Activated T-cell treated with anti-CD3 and anti-CD28 coated beads, Interleukin-2, amount 50 U/mL, for 24 hours (primary cell): ENCODE data around the gene TUBD1.
"Not testable (repeated sequence)": the region's sequence is repeated elsewhere in the genome, so short reads cannot be mapped to it uniquely, and the experiment has no call there.

Source experiments
- DNase-seq: peaks from one replicate; pipeline ENCODE4 v3.0.0-alpha.2; 2020
- H3K27ac Mint-ChIP-seq: 2 replicates; pipeline ENCODE4 v1.8.0; 2020; ENCODE audit warnings: mild to moderate bottlenecking, mixed read lengths
- H3K27me3 Mint-ChIP-seq: 2 replicates; pipeline ENCODE4 v1.8.0; 2020; ENCODE audit warnings: mixed read lengths
- H3K36me3 Mint-ChIP-seq: 2 replicates; pipeline ENCODE4 v1.8.0; 2020; ENCODE audit warnings: low read depth, mixed read lengths
- H3K4me1 Mint-ChIP-seq: 2 replicates; pipeline ENCODE4 v1.8.0; 2020; ENCODE audit warnings: low read depth, mixed read lengths
- H3K4me3 Mint-ChIP-seq: 2 replicates; pipeline ENCODE4 v1.8.0; 2020; ENCODE audit warnings: mild to moderate bottlenecking, moderate library complexity, mixed read lengths
- H3K9me3 Mint-ChIP-seq: 2 replicates; pipeline ENCODE4 v1.8.0; 2020; ENCODE audit warnings: mixed read lengths

TUBD1 gene, protein sequence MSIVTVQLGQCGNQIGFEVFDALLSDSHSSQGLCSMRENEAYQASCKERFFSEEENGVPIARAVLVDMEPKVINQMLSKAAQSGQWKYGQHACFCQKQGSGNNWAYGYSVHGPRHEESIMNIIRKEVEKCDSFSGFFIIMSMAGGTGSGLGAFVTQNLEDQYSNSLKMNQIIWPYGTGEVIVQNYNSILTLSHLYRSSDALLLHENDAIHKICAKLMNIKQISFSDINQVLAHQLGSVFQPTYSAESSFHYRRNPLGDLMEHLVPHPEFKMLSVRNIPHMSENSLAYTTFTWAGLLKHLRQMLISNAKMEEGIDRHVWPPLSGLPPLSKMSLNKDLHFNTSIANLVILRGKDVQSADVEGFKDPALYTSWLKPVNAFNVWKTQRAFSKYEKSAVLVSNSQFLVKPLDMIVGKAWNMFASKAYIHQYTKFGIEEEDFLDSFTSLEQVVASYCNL

DNA sequence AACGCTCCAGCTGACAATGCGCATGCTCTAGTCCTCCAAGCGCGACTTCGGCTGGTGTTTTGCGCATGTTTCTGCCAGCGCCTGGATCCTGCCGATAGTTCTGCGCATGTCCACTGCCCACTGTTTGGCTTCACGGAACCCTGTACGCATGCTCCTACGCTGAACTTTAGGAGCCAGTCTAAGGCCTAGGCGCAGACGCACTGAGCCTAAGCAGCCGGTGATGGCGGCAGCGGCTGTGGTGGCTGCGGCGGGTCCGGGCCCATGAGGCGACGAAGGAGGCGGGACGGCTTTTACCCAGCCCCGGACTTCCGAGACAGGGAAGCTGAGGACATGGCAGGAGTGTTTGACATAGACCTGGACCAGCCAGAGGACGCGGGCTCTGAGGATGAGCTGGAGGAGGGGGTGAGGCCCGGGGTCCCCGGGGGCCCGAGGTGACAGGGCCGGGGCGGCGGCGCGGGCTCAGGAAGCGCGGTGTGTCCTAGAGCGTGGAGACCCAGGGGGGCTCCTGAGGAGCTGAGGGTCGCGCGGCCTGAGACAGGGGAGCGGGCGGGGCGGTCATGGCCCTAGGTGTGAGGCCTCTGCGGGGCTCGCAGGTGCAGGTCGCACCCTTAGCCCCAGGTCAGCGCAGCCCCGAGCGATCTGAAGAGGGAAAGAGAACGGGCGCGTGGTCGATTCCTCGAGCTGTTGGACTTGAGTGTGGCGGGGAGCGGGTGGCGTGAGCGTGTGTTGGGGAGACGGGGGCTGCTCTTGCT lies at the start of gene TUBD1, which contains the start of gene RPS6KB1:
TUBD1 (minus strand) TSS at position 20 of the 752 bp plus-strand sequence. CDS start 1,941 bp downstream, outside the sequence.
RPS6KB1 (plus strand) TSS at position 198 of the 752 bp plus-strand sequence; CDS start at position 262, 64 bp downstream.
- Mint-ChIP-seq H3K9me3 (no peaks in the 10 kb centered on the region), H3K27me3 (no peaks in the 10 kb centered on the region), H3K36me3 (peaks cover 63% of the 10 kb centered on the region), H3K4me3 (peak within 1 kb of the TSS; percentile 99), H3K27ac (peak within 1 kb of the TSS; percentile 100), H3K4me1 (peaks cover 60% of the 10 kb centered on the region)
- DNase-seq: peak; percentile 95

DNA sequence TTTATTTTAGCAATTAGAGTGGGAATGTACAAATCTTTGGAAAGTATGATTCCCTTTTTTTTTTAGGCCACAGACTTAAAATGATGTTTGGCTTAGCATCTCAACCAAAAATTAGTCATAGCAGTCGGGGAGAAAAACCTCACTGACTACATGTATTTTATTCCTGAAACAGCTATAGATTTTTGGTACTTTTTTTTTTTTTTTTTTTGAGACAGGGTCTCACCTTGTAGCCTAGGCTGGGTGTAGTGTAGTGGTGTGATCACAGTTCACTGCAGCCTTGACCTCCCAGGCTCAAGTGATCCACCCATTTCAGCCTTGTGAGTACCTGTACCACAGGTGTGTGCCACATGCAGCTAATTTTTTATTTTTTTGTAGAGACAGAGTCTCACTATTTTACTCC lies 48.4 kb upstream of the TUBD1 start:
- Mint-ChIP-seq H3K4me1 (peaks cover 54% of the 10 kb centered on the region), H3K9me3 (no peaks in the 10 kb centered on the region), H3K27me3 (no peaks in the 10 kb centered on the region), H3K4me3 (peak overlapping the region; percentile 48), H3K36me3 (peaks cover 91% of the 10 kb centered on the region), H3K27ac (peak overlapping the region; percentile 97)
- DNase-seq: no peak

DNA sequence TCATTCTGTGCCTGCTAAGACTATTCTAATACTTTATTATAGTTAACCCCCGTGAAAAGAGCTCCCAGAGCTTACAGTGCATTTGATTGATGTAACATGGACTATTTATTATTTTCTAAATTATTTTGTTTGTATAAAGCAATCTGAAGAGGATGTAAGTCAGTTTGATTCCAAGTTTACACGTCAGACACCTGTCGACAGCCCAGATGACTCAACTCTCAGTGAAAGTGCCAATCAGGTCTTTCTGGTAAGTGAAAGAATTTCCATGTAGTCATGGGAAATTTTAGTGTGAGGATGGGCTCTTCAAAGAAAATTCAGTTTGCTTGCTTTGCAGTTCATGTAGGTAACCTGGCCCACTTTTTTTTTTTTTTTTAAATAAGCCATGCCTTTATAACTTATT lies 48.0 kb upstream of the TUBD1 start:
- Mint-ChIP-seq H3K27ac (peak overlapping the region; percentile 97), H3K36me3 (peaks cover 91% of the 10 kb centered on the region), H3K4me3 (peak overlapping the region; percentile 35), H3K4me1 (peaks cover 51% of the 10 kb centered on the region)
- not testable (repeated sequence) for DNase-seq, H3K9me3 Mint-ChIP-seq, H3K27me3 Mint-ChIP-seq

DNA sequence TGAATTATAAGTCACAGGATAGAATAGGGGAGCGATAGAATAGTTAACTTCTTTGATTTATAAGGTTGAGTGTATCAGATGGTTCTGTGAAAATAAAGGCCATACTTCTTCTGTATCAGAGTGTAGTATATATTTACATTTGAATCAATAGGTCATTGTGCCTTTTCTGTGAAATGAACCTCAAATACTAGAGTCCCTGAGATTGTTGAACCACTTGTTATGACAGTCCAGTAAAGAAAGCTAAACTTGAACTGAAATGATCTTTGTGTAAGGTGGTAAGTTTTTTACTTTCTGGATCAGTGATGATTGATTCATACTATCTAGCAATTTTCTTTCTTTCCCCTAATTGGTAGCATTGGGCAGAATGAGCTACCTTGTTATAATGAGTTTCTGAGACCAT lies 40.6 kb upstream of the TUBD1 start:
- peaks cover 93% of the 10 kb centered on the region for H3K36me3 Mint-ChIP-seq
- not testable (repeated sequence) for H3K27me3 Mint-ChIP-seq, H3K4me1 Mint-ChIP-seq, H3K9me3 Mint-ChIP-seq, DNase-seq, H3K4me3 Mint-ChIP-seq
- H3K27ac Mint-ChIP-seq: peak overlapping the region; percentile 51

GRCh38 chr17:59930768-59931167 lies 38.0 kb upstream of the TUBD1 start:
- not testable (repeated sequence) for H3K9me3 Mint-ChIP-seq, H3K27me3 Mint-ChIP-seq, H3K4me1 Mint-ChIP-seq, H3K4me3 Mint-ChIP-seq, DNase-seq
- peaks cover 89% of the 10 kb centered on the region for H3K36me3 Mint-ChIP-seq
- peak overlapping the region; percentile 50 for H3K27ac Mint-ChIP-seq

DNA sequence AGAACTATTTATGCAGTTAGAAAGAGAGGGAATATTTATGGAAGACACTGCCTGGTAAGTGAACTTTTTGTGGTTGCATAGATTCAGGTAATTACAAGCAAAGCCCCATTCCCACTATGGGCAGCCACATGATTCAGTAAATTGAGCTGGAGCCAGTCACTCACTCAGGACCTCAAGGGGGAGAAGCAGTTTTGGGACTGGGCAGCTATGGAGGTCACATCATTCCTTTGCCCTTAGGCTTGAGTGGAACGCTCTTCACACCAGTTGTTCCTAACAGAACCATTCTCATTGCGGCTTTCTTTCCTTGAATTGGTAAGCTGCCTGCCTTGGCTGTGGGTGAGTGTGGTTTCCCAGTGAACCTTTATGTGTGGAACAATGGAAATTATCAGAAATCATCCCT lies 37.4 kb upstream of the TUBD1 start:
- H3K9me3 Mint-ChIP-seq, H3K27me3 Mint-ChIP-seq, DNase-seq, H3K4me3 Mint-ChIP-seq, H3K4me1 Mint-ChIP-seq: not testable (repeated sequence)
- peak overlapping the region; percentile 50 for H3K27ac Mint-ChIP-seq
- H3K36me3 Mint-ChIP-seq: peaks cover 91% of the 10 kb centered on the region

DNA sequence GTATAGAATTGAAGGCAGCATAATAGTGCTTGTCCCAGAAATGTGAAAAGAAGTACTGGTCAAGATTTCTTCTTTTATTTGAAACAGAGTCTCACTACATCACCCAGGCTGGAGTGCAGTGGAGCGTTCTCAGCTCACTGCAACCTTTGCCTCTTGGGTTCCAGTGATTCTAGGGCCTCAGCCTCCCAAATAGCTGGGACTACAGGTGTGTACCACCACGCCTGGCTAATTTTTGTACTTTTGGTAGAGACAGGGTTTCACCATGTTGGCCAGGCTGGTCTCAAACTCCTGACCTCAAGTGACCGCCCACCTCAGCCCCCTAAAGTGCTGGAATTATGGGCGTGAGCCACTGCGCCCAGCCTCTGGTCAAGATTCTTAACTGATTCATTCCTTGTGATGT lies 27.9 kb upstream of the TUBD1 start:
- H3K4me1 Mint-ChIP-seq, DNase-seq, H3K4me3 Mint-ChIP-seq, H3K9me3 Mint-ChIP-seq, H3K27ac Mint-ChIP-seq, H3K27me3 Mint-ChIP-seq: not testable (repeated sequence)
- H3K36me3 Mint-ChIP-seq: peaks cover 88% of the 10 kb centered on the region

DNA sequence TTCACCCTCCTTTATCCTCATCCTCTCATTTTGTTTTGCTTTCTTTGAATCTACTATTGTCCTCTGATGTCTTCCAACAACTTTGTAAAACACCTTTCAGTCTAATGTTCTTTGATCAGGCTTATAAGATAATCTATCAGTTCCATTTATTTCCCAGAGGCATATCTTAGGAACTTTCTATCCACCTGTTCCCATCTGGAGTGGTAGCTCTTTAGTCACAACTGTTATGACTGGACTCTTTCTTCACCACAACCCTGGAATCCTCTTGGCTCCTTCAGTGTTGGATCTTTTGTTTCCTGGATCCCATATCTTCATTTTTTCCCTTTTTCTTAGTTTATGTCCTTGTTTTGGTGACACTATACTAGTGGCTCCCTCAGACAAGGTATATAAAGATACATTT lies 23.7 kb upstream of the TUBD1 start:
- DNase-seq: no peak
- H3K36me3 Mint-ChIP-seq: peaks cover 89% of the 10 kb centered on the region
- H3K4me3 Mint-ChIP-seq: no peak overlapping the region
- H3K4me1 Mint-ChIP-seq: peaks cover 1% of the 10 kb centered on the region
- no peaks in the 10 kb centered on the region for H3K9me3 Mint-ChIP-seq
- H3K27ac Mint-ChIP-seq: peak overlapping the region; percentile 19
- H3K27me3 Mint-ChIP-seq: no peaks in the 10 kb centered on the region

GRCh38 chr17:59914274-59914854 lies 21.6 kb upstream of the TUBD1 start:
- Mint-ChIP-seq H3K4me3 (no peak overlapping the region), H3K9me3 (no peaks in the 10 kb centered on the region), H3K27ac (no peak overlapping the region), H3K36me3 (peaks cover 81% of the 10 kb centered on the region), H3K4me1 (peaks cover 3% of the 10 kb centered on the region), H3K27me3 (no peaks in the 10 kb centered on the region)
- DNase-seq: no peak

DNA sequence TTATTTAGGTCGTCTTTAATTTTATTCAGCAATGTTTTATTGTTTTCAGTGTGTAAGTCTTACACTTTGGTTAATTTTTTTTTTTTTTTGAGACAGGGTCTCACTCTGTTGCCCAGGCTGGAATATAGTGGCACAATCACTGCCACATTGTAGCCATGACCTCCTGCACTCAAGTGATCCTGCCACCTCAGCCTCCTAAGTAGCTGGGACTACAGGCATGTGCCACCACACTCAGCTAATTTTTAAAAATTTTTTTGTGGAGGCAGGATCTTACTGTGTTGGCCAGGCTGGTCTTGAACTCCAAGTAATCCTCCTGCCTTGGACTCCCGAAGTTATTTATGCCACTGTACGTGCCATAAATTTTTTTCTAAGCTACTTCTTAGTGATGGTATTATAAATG lies 14.7 kb upstream of the TUBD1 start:
- no peaks in the 10 kb centered on the region for H3K27me3 Mint-ChIP-seq
- peak overlapping the region; percentile 52 for H3K27ac Mint-ChIP-seq
- H3K36me3 Mint-ChIP-seq: peaks cover 51% of the 10 kb centered on the region
- no peak for DNase-seq
- H3K4me1 Mint-ChIP-seq: peaks cover 26% of the 10 kb centered on the region
- H3K4me3 Mint-ChIP-seq: no peak overlapping the region
- no peaks in the 10 kb centered on the region for H3K9me3 Mint-ChIP-seq

DNA sequence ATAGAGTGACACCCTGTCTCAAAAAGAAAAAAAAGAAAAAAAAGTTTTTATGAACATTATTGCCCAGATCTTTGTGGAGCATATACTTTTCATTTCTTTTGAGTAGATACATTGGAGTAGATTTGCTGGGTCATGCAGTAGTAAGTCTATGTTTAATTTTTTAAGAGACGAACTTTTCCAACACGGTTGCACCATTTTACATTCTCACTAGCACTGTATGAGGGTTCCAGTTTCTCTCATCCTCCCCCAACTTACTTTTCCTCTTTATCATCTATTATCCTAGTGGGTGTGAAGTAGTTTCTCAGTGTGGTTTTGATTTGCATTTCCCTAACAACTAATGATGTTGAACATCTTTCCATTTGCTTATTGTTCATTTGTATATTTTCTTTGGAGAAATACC lies 10.7 kb upstream of the TUBD1 start:
- Mint-ChIP-seq H3K9me3 (no peaks in the 10 kb centered on the region), H3K27me3 (no peaks in the 10 kb centered on the region), H3K4me3 (no peak overlapping the region), H3K4me1 (peaks cover 41% of the 10 kb centered on the region), H3K36me3 (peaks cover 56% of the 10 kb centered on the region), H3K27ac (peak overlapping the region; percentile 84)
- DNase-seq: no peak

- Mint-ChIP-seq H3K27me3 (no peaks in the 10 kb centered on the region), H3K9me3 (no peaks in the 10 kb centered on the region), H3K4me1 (peaks cover 54% of the 10 kb centered on the region), H3K27ac (peak overlapping the region; percentile 17), H3K36me3 (peaks cover 53% of the 10 kb centered on the region), H3K4me3 (no peak overlapping the region)
- peak; percentile 14 for DNase-seq
Observed at GRCh38 chr17:59901604-59902003, 8.9 kb upstream of the TUBD1 start.

DNA sequence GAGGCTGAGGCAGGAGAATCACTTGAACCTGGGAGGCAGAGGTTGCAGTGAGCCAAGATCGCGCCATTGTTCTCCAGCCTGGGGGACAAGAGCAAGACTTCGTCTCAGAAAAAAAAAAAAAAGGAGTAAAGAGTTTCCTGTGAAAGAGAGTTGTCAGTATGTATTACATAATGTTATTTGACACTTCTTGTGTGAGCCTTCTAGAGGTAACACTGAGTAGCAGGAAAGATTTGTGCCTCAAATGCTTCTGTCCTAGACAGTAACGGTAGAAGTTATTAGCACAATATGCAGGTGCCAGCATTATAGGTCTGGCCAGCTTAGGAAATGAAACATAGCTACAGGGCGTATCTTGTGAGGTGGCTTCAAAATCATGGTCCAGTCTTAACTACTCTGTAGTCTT lies 6.4 kb upstream of the TUBD1 start:
- Mint-ChIP-seq H3K27ac (no peak overlapping the region), H3K4me3 (no peak overlapping the region), H3K27me3 (no peaks in the 10 kb centered on the region), H3K36me3 (peaks cover 62% of the 10 kb centered on the region), H3K4me1 (peaks cover 59% of the 10 kb centered on the region), H3K9me3 (no peaks in the 10 kb centered on the region)
- no peak for DNase-seq

GRCh38 chr17:59897090-59897489 lies 4.3 kb upstream of the TUBD1 start:
- no peak for DNase-seq
- H3K27ac Mint-ChIP-seq: no peak overlapping the region
- H3K9me3 Mint-ChIP-seq: no peaks in the 10 kb centered on the region
- H3K4me1 Mint-ChIP-seq: peaks cover 53% of the 10 kb centered on the region
- no peaks in the 10 kb centered on the region for H3K27me3 Mint-ChIP-seq
- H3K4me3 Mint-ChIP-seq: no peak overlapping the region
- H3K36me3 Mint-ChIP-seq: peaks cover 68% of the 10 kb centered on the region
